Right lung (tissue), 5 donors: Measurements from ENCODE around the gene AP3B2. TPM values are rescaled to one million over a fixed set of nuclear protein-coding genes. Genes with fewer than 3 reads are reported as not detected.

Source experiments
- DNase-seq, 2 donors: peaks; one replicate each; pipeline ENCODE4 v3.0.0-alpha.2; 2013
- polyA plus RNA-seq, 5 donors: library from polyadenylated mRNA; unstranded; fragments of 120-200 nt; gene quantifications; one replicate each; pipeline versions ENCODE4 v1.2.1 to v1.2.3, GENCODE V29; 2013; ENCODE audit warnings: inconsistent platforms in 1 of 5, low replicate concordance in 1 of 5; ENCODE audit not compliant: insufficient read length in 5 of 5, insufficient read depth in 1 of 5

The AP3B2 gene
- polyA plus RNA-seq, 5 donors: 1.5 to 3.4 (median 2.5) TPM

DNA sequence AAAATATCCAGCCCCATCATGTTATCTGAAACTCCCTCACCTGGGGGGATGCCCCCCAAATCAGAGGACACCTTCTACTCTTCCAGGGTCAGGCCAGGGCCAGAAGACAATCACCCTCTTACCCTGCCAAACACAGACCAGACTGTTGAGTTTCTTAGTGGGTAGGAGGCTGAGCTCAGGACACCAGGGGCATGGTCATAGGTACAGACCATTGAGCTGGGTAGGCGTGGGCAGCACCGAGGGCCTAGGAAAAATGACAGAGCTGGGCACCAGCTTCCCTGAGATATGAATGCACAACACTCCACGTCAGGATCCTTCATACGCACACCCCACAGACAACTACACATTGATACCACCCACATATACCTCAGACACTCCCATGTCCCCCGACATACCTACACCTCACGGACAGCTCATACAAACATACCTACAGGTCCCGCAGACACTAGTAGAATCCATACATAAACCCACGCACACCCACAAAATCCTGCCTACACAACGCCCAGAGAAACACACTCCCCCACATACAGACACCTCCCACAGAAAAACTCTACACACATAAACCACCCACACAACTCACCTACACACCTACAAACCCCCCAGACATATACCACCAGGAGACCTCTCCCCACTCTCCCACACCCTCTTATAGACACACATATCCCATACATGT lies 11.8 kb downstream of the AP3B2 start:
- DNase-seq: no peak

DNA sequence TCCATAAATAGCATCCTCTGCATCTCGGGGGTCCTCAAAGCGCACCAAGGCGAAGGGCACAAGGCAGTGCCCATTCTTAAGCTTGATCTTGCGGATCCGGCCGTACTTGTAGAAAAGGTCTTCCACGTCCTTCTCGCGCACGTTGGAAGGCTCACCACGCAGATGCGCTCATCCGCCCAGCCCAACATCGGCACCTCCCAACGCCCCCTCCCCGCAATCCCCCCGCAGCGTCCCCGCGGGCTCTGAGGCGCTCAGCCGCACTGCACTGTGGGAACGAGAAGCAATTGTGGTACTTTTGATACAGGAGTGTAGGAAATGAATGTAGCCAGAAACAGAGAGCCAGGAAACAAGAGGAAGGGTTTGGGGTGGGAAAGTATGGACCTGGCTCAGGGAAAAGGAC lies 17.5 kb downstream of the AP3B2 start:
- no peak for DNase-seq

DNA sequence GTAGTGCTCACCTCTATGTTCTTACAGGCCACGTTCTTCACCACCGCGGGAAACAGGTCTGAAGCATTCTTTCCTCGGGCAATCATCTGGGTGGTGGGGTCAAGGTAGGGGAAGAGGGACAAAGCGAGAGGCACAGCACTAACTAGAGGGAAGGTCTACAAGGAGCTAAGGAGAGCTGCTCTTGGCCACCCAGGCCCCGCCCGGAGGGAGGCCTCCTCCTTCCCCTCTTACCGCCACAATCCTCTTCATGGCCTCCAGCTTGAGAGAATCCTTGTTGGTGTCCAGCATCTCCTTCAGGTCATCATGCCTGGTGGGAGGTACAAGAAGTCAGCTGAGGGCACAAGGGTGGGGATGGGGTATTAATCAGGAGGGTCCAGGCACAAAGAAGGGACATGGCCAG lies 20.5 kb downstream of the AP3B2 start:
- no peak for DNase-seq

DNA sequence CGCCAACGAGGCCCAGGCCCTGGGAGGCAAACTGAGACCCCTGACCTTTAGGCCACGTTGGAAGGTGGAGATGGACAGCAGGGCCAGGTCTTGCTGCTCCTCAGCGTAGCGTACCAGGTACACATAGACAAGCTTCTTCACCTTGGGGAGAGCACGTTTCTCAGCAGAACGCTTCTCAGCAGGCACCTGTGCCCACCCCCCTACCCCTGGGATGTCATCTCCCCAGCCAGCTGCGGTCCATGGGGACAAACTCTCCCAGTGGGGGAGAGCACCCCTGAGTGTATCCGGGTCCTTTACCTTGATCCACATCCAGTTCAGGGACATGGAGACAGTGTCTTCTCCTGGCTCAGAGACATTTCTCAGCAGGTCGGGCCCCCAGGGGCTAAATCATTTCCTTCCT lies 21.0 kb downstream of the AP3B2 start:
- no peak for DNase-seq

DNA sequence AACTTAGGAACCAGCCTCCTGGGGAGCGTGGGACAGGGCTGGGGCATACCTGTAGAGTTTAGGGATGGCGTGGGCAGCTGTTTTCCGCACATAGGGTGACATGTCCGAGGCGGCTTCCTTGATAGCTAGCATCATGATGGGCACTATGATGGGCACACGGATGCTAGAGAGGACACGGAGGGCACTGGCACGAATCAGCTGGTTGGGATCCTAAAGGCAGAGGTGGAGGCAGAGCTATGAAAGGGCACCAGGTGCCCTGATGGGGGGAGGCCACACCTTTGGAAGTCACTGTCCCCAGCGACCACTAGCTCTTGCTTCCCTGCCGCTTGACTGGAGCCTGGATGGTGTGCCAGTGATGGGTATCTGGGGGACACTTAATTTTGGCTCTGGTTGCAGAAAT lies 28.3 kb downstream of the AP3B2 start:
- no peak for DNase-seq

DNA sequence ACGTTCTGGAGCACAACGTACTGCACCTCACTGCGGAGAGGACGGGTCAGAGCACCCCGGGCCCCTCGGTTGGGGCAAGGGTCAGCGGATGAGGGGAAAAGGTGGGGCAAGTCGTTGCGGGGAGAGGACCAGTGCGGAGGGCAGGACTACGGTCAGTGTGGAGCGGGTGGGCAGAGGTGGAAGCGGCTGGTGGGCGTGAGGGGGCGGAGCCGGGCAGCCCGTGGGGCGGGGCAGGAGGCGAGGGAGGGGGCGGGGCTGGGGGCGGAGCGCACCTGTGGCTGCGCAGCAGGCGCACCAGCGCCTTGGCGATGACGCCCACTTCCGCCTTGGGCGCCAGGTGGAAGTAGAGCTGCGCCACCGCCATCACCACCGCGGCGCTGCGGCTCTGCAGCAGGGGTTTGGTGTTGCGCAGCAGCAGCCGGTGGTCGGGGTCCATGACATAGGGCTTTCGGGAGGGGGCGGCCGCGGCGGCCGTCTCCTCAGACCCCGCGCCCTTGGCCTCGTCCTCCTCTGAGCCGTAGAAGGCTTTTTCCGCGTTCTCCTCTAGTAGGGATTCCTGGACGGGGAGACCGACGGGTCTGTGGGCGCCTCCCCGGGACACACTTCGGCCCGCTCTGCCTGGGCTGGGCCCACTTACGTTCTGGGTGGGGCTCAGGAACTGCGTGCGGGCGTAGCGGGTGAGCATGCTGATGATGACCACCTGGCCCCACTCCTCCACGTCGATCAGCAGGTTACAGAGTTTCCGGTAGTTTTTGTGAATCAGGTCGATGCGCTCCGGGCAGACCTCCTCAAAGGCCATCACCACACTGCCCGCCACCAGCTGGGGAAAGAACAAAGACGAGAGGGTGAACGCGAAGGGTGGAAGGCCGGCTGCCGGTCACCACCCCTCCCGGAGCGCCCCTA lies 29.2 kb downstream of the AP3B2 start:
- DNase-seq: peak; percentile 37 to 39

DNA sequence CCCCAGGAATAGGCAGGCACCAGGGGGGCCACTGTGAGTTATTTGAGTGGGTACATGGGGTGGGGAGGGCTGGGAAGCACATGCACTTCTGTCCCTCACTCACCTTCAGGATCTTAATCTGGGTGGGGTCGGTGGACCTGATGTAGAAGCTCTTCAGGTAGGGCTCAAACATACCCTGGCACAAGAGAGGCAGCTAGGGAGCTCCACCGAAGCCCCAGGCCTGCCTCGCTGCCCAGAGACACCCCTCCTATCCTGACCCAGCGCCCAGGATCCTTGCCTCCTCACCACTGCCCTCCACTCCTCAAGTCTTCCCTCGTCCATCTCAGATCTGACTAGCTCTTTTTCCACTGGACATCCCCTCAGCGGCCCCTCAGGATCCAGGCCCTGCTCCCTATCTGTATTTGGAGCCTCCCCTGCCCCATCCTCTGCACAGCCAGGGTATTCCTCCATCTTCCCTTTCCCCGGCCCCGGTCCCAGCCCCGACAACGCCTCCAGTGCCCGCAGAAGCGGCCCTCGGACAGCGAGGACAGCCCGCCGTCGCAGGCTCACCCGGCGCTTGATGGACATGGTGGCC lies 30.0 kb downstream of the AP3B2 start:
- no peak for DNase-seq

DNA sequence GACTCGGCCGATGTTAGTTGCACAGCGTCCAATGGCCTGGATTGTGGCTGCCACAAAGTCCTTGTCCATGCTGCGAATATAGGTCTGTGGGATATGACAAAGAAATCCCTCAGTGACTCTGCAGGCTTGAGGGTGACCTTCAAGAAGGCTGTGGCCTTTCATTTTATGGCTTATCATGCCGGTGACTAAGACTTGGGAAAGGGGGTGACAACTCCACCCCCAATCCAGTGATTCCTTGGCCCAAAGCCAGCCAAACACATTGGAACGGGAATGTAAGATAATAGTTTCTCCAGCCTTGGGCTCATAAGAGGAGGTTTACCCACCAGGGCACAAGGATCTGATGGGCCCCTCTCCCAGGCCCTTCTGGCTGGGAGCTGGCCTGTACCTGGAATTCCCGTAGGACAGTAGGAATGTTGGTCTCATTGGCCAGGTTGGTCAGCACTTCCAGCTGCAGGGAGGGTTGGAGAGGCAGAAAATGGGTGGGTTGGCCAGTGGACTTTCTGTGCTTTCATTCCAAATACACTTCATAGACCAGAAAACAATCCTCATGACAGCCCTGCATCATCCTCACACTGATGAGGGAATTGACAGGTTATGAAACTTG lies 31.9 kb downstream of the AP3B2 start:
- DNase-seq: no peak

DNA sequence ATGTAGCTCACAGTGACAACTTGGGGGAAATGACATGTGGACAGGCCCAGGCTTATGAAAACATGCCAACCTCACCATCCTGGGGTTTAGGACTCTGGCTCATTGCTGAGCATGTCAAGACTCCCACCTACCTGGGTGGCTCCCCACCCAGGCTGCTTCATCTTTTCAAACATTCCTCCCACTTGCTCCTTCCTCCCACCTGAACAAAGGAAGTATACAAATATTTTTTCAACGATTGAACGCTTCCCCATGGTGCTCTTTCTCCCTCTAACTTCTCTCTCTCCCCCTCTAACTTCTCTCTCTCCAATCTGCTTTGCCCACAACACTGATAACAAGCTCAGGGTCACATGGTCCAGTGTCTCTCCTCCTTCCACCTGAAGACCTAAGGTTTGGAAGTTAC lies 34.8 kb downstream of the AP3B2 start:
- DNase-seq: no peak

DNA sequence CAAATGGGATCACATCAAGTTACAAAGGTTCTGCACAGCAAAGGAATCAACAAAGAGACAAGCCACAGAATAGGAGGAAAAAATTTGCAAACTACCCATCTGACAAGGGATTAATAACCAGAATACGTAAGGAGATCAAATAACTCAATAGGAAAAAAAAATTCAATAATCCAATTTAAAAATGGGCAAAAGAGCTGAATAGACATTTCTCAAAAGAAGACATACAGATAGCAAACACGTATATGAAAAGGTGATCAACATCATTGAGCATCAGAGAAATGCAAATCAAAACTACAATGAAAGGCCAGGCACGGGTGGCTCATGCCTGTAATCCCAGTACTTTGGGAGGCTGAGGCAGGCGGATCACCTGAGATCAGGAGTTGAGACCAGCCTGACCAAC lies 39.0 kb downstream of the AP3B2 start:
- no peak for DNase-seq

DNA sequence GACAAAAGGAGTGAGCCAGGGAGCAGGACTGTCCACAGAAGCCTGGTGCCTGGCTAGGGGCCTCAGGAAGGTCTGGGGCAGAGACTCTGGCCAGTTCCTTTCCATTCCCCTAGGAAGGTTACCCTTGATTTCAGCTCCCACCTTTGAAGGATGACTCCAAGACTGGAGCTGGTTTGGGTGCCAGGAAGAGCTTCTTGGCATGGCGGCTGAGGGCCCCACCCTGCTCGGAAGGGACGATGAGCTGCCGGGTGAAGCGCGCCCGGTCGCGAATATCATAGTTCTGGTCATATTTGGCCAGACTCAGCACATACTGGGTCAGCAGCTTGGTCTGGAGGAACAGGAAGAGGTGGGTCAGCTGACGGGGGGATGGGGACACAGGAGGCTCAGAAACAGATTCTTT lies 43.1 kb downstream of the AP3B2 start:
- DNase-seq: no peak

DNA sequence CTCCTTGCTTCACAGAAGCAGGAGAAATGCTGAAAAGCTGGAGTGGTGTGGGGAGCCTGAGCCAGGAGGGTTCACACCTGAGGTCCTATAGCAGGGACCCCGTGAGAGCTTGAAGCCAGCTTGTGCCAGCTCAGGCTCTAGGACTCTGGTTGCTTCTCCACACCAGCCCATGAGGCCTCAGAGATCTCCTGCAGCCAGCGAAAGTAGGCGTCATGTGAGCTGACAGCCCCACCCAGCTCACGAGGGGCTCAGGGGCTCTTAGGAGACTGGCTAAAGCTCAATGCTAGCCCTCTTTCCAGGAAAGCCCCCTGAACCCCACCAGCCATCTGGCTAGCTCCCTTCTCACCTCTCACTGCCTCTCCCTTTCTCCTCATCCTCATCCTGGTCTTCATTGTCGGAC lies 45.7 kb downstream of the AP3B2 start:
- DNase-seq: no peak

DNA sequence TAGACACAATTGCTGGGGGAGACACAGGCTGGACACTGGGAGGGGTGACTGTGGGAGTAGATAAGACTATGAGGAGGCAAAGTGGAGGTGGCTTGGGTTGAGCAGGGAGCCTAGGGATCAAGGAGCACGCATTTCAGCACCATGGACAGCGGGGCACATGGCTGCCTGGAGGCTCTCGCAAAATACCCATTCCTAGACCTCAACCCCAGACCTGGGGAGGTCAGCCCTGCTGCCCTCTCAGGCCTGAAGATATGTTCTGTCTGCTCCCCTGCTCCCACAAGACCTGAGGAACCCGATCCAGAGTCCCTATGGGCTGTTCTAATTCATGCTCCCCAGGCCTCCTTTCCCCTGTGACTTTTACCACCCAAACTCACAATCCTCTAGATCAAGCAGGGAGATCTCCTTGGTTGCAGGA lies 46.5 kb downstream of the AP3B2 start:
- DNase-seq: peak in 1 of 2 donors; percentile 40

DNA sequence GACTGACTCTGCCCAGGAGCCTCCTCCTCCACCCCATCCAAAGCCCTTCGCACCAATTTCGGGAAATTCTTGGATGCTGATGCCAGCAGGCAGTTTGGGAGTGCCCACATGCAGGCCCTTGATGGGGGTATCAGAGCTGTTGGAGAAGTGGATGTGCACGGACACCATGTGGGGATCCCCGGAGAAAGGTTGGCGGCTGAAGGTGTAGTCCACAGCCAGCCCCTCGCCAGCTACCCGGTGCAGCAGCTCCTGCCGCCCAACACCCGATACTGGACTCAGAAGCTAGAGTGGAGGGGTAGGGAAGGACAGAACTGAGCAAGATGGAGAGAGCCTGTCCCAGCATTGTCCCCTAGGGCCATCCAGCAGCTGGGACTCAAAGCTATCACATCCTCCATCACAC lies 47.0 kb downstream of the AP3B2 start:
- no peak for DNase-seq

DNA sequence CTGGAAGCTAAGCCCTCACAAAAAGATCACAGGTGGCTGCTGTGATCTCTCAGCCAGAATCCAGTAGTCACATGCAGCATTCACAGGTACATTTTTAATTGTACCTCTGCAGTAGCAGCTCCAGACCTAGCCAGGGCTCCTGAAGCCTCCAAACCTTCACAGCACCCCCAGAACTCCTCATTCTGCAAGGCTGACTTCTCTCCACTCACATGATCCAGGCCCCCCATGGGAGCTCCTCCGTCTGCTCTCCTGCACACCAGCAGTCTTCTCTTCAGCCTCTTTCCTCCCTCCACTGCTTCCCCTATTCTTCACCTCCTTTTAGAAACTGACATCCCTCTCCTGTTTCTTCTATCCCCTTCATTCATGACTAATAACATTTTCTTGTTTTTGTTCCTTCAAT lies 49.3 kb downstream of the AP3B2 start:
- DNase-seq: no peak

DNA sequence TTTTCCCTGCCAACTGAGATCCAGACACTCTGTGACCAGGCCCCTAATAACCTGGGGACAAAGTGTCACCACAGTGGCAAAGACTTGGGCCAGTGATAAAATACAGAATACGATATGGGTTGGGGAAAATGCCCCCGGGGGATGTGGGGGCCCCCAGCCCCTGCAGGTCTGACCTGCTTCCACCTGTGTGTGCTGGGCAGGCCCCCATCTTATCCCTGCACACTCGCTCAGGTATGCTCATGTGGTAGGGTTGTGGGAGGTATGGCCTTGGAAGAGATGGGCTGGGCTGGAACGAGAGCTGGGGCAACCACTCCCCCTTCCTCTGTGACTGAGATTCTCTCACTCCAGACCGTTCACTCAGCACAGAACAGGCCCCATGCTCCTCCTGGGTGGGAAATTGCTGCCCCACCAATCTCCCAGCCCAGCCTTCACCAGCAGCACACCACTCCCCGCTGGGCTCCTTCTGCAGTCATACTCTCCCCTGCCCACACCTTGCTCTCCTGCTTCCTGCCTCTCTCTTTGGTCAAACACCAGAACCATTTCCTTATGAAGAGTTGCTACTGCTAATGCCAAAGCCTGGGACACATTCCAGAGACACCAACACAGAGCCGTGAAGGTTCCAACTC lies 52.9 kb downstream of the AP3B2 start:
- DNase-seq: no peak

DNA sequence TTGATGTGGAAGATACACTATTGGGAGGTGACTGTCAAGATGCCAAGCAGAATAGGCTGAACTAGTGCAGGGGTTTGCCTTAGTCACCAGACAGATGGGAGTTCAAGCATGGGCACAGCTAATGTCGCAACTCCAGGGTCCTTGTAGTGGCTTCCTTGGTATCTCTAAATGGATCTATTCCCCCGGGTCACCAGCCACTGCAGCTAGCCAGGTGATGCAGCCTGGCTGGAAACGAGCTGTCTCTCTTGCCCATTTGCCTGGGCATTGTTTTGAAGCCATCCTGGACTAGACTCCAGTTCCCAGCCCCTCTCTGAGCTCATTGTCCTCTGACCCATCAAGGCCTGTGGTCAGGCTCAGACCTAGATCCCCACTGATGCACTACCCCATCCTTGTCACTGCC lies 54.1 kb downstream of the AP3B2 start:
- no peak for DNase-seq

DNA sequence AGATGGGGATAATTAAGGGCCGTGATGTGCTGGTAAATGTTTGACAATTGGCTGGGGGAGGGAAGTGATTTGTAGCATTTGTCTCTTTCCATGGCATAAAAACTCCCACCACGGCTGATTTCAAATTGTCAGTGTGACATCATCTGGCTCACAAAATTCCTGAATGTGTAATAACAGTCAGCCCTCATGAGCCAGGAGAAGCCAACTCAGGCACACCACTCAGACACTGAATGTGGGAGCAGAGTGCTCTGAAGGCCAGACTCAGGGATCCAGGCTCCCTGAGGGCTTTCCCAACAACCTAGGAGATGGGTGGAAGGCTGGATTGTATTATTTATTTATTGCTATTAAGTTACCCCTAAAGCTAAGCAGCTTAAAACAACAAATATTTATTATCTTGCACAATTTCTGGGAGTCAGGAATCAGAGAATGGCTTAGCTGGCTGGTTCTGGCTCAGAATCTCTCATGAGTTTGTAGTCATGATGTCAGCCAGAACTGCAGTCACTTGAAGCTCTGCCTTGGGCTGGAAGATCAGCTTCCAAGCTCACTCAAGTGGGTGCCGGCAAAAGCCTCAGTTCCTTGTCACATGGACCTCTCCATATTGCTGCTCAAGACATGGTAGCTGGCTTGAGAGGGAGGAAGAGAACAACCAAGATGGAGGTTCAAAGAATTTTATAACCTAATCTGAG lies 56.0 kb downstream of the AP3B2 start:
- no peak for DNase-seq

DNA sequence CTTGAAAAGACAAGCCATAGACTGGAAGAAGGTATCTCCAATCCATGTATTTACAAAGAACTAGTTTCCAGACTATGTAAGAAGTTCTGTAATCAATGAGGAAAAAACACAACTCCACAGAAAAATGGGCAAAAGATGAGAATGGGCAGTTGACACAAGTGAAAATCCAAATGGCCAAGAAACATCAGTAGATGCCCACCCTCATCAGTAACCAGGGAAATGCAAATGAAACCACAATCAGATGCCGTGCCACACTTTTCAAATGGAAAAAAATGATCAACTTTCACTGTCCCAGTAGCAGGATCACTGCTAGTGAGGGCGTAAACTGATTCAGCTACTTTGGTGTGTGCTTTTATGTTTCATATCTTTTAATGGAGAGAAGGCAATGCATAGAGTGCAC lies 58.0 kb downstream of the AP3B2 start:
- DNase-seq: no peak

DNA sequence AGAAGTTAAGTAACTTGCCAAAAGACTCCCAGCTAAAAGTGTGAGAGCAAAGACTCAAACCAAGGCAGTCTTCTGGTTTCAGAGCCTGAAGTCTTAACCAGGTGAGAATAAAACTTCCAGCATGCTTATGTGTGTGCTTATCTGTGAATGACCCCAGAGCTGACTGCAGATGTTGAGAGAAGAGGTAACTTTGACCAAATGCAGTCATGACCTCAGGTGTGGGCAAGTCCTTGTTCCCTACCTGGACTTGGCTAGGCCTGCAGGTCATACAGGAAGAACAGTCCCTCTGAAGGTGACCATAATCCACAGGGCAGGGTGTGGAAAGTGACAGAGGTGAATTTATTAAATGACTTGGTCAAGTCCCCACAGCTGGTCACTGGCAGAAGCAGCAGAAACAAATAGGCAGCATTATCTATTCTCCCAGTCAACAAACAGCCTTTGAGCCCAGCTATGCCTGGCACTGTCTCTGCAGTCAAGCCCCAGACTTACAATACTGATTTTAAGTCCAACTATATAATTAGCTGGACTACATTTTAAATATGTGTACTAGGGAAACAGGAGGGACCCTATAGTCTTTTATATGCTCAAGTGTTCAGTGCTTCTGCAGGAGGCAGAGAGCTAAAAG lies 59.5 kb downstream of the AP3B2 start:
- DNase-seq: no peak
